Activated CD4-positive, alpha-beta T cell treated with anti-CD3 and anti-CD28 coated beads, Interleukin-2, amount 50 U/mL, for 24 hours (primary cell): ENCODE results near the gene KCTD4.
"Not testable (repeated sequence)": the region's sequence is repeated elsewhere in the genome, so short reads cannot be mapped to it uniquely, and the experiment has no call there.

Source experiments
- DNase-seq, 2 donors: peaks; one replicate each; pipeline ENCODE4 v3.0.0-alpha.2; 2020; ENCODE audit warnings: low read depth in 1 of 2, low spot score in 1 of 2

The KCTD4 gene

GRCh38 chr13:45200701-45201232 lies at the start of gene KCTD4:
Gene KCTD4, minus strand, starts transcription at chr13:45201045. Its CDS starts 6,478 bp downstream, at chr13:45194567.
- DNase-seq, result no peak

GRCh38 chr13:45249662-45250061 lies 48.8 kb upstream of the KCTD4 start:
- no peak for DNase-seq

- not testable (repeated sequence) for DNase-seq
These were observed 43.9 kb upstream of the KCTD4 start for GRCh38 chr13:45244736-45245135.

- no peak for DNase-seq
These were observed 42.2 kb upstream of the KCTD4 start for GRCh38 chr13:45243077-45243476.

GRCh38 chr13:45242524-45242923 lies 41.7 kb upstream of the KCTD4 start:
- no peak for DNase-seq

- no peak for DNase-seq
These were observed 41.2 kb upstream of the KCTD4 start for GRCh38 chr13:45242070-45242469.

- DNase-seq, result no peak
These were observed 39.3 kb upstream of the KCTD4 start for GRCh38 chr13:45240143-45240542.

- no peak for DNase-seq
These were observed 38.3 kb upstream of the KCTD4 start for GRCh38 chr13:45238945-45239795.

- no peak for DNase-seq
These were observed 31.7 kb upstream of the KCTD4 start for GRCh38 chr13:45232591-45232990.

- DNase-seq, result no peak
These were observed 30.9 kb upstream of the KCTD4 start for GRCh38 chr13:45231722-45232121.

GRCh38 chr13:45231305-45231704 lies 30.5 kb upstream of the KCTD4 start:
- no peak for DNase-seq

- no peak for DNase-seq
These were observed 28.3 kb upstream of the KCTD4 start for GRCh38 chr13:45229172-45229571.

- DNase-seq, result no peak
These were observed 27.2 kb upstream of the KCTD4 start for GRCh38 chr13:45228002-45228401.

GRCh38 chr13:45226024-45226423 lies 25.2 kb upstream of the KCTD4 start:
- DNase-seq, result no peak

- DNase-seq, result no peak
These were observed 24.5 kb upstream of the KCTD4 start for GRCh38 chr13:45225370-45225769.

GRCh38 chr13:45224176-45224575 lies 23.3 kb upstream of the KCTD4 start:
- no peak for DNase-seq

- no peak for DNase-seq
These were observed 22.1 kb upstream of the KCTD4 start for GRCh38 chr13:45222919-45223318.

GRCh38 chr13:45222516-45222915 lies 21.7 kb upstream of the KCTD4 start:
- DNase-seq, result no peak

- DNase-seq, result no peak
These were observed 19.6 kb upstream of the KCTD4 start for GRCh38 chr13:45220403-45220802.

- DNase-seq, result no peak
These were observed 19.1 kb upstream of the KCTD4 start for GRCh38 chr13:45219938-45220375.

GRCh38 chr13:45219123-45219891 lies 18.5 kb upstream of the KCTD4 start:
- DNase-seq, result no peak

GRCh38 chr13:45218689-45219088 lies 17.8 kb upstream of the KCTD4 start:
- no peak for DNase-seq
